K562 (cell line): ENCODE results near the gene DIPK1B. TPM values are rescaled to one million over a fixed set of nuclear protein-coding genes. Genes with fewer than 3 reads are reported as not detected.

Experiments used
- BRF2 ChIP-seq: IDR thresholded peaks from 3 replicates; pipeline ENCODE4 v1.6.1; 2011; ENCODE audit warnings: borderline replicate concordance, mild to moderate bottlenecking; ENCODE audit not compliant: insufficient read length, insufficient read depth
- CHD2 ChIP-seq: IDR thresholded peaks from 2 replicates; pipeline ENCODE4 v1.6.1; 2011; ENCODE audit warnings: low read depth, low read length
- CREB1 ChIP-seq, 2 experiments: sonication (generic) in 1 of 2; formaldehyde crosslinking in 1 of 2; IDR thresholded peaks; 2 replicates each; pipeline versions ENCODE4 v1.6.1 to v1.8.0; 2012 to 2022; ENCODE audit warnings: inconsistent platforms in 1 of 2, mild to moderate bottlenecking in 1 of 2, missing genetic modification reagents in 1 of 2, moderate library complexity in 1 of 2
- HCFC1 ChIP-seq: IDR thresholded peaks from 2 replicates; pipeline ENCODE4 v1.6.1; 2012; ENCODE audit warnings: low read depth, low read length, improper control_type of control experiment
- HOMEZ ChIP-seq: fragments of 250-450 bp; sonication (Bioruptor Pico); IDR thresholded peaks from 2 replicates; pipeline ENCODE4 v1.4.0; 2020; ENCODE audit warnings: mild to moderate bottlenecking, moderate library complexity
- MLLT1 ChIP-seq, 2 experiments: fragments of 450-650 bp; IDR thresholded peaks; 2 replicates each; pipeline ENCODE4 v1.6.1; 2016
- MYBL2 ChIP-seq, 2 experiments: fragments of 450-650 bp in 1 of 2; sonication (generic) in 1 of 2; formaldehyde crosslinking in 1 of 2; IDR thresholded peaks; 2 replicates each; pipeline versions ENCODE4 v1.6.1 to v1.8.1; 2017 to 2022; ENCODE audit warnings: borderline replicate concordance in 1 of 2, inconsistent platforms in 1 of 2, low read depth in 1 of 2, mild to moderate bottlenecking in 1 of 2, missing genetic modification reagents in 1 of 2, moderate library complexity in 1 of 2
- POU5F1 ChIP-seq: fragments of 150-350 bp; IDR thresholded peaks from 2 replicates; pipeline ENCODE4 v1.6.1; 2014; ENCODE audit warnings: borderline replicate concordance, low read length, low read depth, mild to moderate bottlenecking; ENCODE audit not compliant: partially characterized antibody
- PREB ChIP-seq: sonication (generic); formaldehyde crosslinking; IDR thresholded peaks from 2 replicates; pipeline ENCODE4 v1.8.1; 2023; ENCODE audit warnings: mild to moderate bottlenecking, missing genetic modification reagents
- TCF15 ChIP-seq: fragments of 250-450 bp; sonication (Bioruptor Pico); IDR thresholded peaks from 2 replicates; pipeline ENCODE4 v1.8.0; 2022; ENCODE audit warnings: moderate library complexity, mild to moderate bottlenecking, inconsistent platforms
- TEAD4 ChIP-seq, 2 experiments: sonication (generic) in 1 of 2; formaldehyde crosslinking in 1 of 2; IDR thresholded peaks; 2 replicates each; pipeline versions ENCODE4 v1.6.1 to v1.8.0; 2012 to 2022; ENCODE audit warnings: borderline replicate concordance in 1 of 2, inconsistent platforms in 1 of 2, low read length in 1 of 2, mild to moderate bottlenecking in 1 of 2, missing genetic modification reagents in 1 of 2
- TFE3 ChIP-seq: fragments of 450-650 bp; formaldehyde crosslinking; IDR thresholded peaks from 2 replicates; pipeline ENCODE4 v1.4.0; 2020; ENCODE audit warnings: mild to moderate bottlenecking, mixed read lengths
- ZC3H8 ChIP-seq: fragments of 450-650 bp; IDR thresholded peaks from 2 replicates; pipeline ENCODE4 v1.6.1; 2017
- ZNF217 ChIP-seq: sonication (generic); formaldehyde crosslinking; IDR thresholded peaks from 2 replicates; pipeline ENCODE4 v1.8.0; 2022; ENCODE audit warnings: mild to moderate bottlenecking, missing genetic modification reagents
- ZNF224 ChIP-seq: sonication (generic); formaldehyde crosslinking; IDR thresholded peaks from 2 replicates; pipeline ENCODE4 v1.8.0; 2022; ENCODE audit warnings: mild to moderate bottlenecking, missing genetic modification reagents
- ZNF766 ChIP-seq: fragments of 200-800 bp; sonication (Bioruptor generic); conservative IDR thresholded peaks from 2 replicates; pipeline ENCODE4 v1.6.1; 2016; ENCODE audit warnings: missing genetic modification characterization, missing compliant biosample characterization
- ZNF830 ChIP-seq: fragments of 250-450 bp; sonication (Bioruptor Pico); IDR thresholded peaks from 2 replicates; pipeline ENCODE4 v1.5.0; 2021; ENCODE audit warnings: mild to moderate bottlenecking
- polyA plus RNA-seq, 8 experiments: library from polyadenylated mRNA; depleted of rRNA in 4 of 8; stranded (reverse) in 5 of 8; unstranded in 3 of 8; fragments of >200 nt; fragmentation: Nextera tagmentation in 2 of 8; fragmentation: Illumina TruSeq in 1 of 8; extraction: Ambion mirVana in 2 of 8; extraction: Trizol in 1 of 8; gene quantifications; 2 replicates each; pipeline versions ENCODE4 v1.2.1 to v1.2.3, GENCODE V29; 2011 to 2014; ENCODE audit warnings: inconsistent platforms in 1 of 8, missing spikeins in 1 of 8
- total RNA-seq, 7 experiments: library from RNA; depleted of rRNA in 6 of 7; stranded (reverse); fragments of >200 nt in 6 of 7; fragmentation: Illumina TruSeq in 2 of 7; extraction: Trizol in 2 of 7; gene quantifications; 2 replicates each; pipeline versions ENCODE4 v1.2.1 to v1.2.3, GENCODE V29; 2011 to 2021; ENCODE audit warnings: low replicate concordance in 1 of 7

DIPK1B gene
- total and polyA plus RNA-seq, 9 of the 15 experiments (the other 6 are each of a cell fraction or from before 2014, with no cell fraction given), result 0.08 to 22.3 (median 5.9) TPM

- TF ChIP-seq ZNF766 (CRISPR knock-in tag) (peak; percentile 55; the same call in 1 of the 2 replicates), MLLT1 (IDR thresholded peaks at IDR 0.05) (no peak), TFE3 (CRISPR knock-in tag) (no peak), PREB (no peak), TCF15 (CRISPR knock-in tag) (no peak), BRF2 (no peak), ZNF224 (CRISPR knock-in tag) (no peak), ZC3H8 (no peak), MYBL2 (IDR thresholded peaks at IDR 0.05; ENCODE audit: low read depth) (no peak), MYBL2 (CRISPR knock-in tag; IDR thresholded peaks at IDR 0.05; ENCODE audit: borderline replicate concordance) (no peak), HOMEZ (CRISPR knock-in tag) (no peak), ZNF830 (CRISPR knock-in tag) (no peak), HCFC1 (no peak), ZNF217 (CRISPR knock-in tag) (no peak), TEAD4 (IDR thresholded peaks at IDR 0.05; ENCODE audit: low read length) (no peak), TEAD4 (CRISPR knock-in tag; IDR thresholded peaks at IDR 0.05; ENCODE audit: borderline replicate concordance) (no peak), CHD2 (no peak), POU5F1 (no peak), CREB1 (IDR thresholded peaks at IDR 0.05) (no peak), CREB1 (CRISPR knock-in tag; IDR thresholded peaks at IDR 0.05) (peak; percentile 34; the same call in 1 of the 2 replicates)
These were observed at the start of gene DIPK1B (continued) for GRCh38 chr9:136711751-136712689.
